KOPT-K1 (cell line): ENCODE results near the gene KDF1.

Experiments
- H3K27ac ChIP-seq: fragments of 200-600 bp; sonication (generic); 2 replicates; pipeline ENCODE4 v1.5.1; 2016; ENCODE audit warnings: antibody characterized with exemption, mild to moderate bottlenecking, low read depth, low read length; ENCODE audit not compliant: poor library complexity, severe bottlenecking
- H3K36me3 ChIP-seq: fragments of 200-600 bp; sonication (generic); 2 replicates; pipeline ENCODE4 v1.5.1; 2017; ENCODE audit warnings: antibody characterized with exemption, mild to moderate bottlenecking, low read length, moderate library complexity; ENCODE audit not compliant: insufficient read depth
- H3K9me3 ChIP-seq: fragments of 200-600 bp; sonication (generic); 2 replicates; pipeline ENCODE4 v1.5.1; 2017; ENCODE audit warnings: antibody characterized with exemption, low read length, mild to moderate bottlenecking; ENCODE audit not compliant: insufficient read depth, poor library complexity, severe bottlenecking

KDF1 gene

DNA sequence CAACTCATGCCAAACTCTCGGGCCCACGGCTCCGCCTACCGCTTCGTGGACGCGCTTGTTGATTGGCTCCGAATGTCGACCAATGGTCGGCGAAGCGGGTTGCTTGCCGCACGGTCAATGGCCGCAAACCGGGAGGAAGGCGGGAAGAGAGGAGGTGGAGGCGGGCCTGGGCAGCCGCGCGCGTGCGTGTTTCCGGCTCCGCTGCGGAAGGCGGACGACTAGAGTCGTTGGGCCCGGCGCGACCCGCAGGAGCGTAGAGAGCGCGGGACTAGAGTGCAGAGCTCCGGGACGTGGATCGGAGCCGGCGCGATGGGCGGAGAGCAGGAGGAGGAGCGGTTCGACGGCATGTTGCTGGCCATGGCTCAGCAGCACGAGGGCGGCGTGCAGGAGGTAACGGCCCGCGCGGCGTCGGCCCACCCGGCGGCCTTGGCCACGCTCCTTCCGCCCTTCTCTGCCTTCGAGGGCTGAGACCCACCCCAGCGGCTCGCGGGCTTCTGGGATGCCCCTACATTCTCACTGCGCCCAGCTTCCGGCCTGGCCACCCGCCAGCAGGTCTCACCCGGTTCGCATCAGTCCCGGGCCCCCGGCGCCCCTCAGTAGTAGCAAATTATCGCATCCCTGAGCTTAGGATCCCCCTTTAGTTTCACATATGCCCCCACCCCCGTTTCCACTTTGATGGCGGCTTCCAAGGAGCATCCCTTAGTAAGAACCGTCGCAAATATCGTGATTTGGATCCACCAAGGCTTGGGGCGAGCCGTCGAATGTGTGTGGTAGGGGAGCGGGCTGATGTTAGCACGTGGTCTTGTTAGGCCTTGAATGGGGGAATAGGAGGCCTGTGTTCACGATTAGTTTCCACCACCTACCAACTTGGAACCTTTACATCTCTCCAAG is 38.5 kb downstream of the KDF1 start, which contains the start of gene NUDC:
TSS of gene NUDC (plus strand) at position 204 of the 891 bp plus-strand sequence. CDS start at position 310, 106 bp downstream.
- no peaks in the 10 kb centered on the region for H3K9me3 ChIP-seq
- H3K36me3 ChIP-seq: peaks cover 31% of the 10 kb centered on the region

DNA sequence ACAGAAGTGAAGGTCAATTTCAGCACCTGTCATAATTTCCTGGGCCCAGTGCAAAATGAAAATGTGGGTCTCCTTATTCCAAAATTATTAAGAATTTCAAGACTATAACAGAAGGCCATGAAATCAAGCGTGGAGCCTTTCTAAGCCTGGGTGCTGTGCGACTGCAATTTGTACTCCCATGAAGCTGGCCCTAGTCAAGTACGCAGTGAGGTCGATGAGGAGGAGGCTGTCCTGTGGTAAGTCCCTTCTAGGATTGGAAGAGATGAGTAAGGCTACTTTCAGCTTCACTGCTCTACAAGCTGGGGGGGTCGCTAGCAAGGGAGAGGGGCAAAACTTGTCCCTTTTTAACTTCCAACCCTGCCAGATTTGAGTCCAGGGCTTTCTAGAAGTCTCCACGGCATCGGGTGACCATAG is 39.1 kb downstream of the KDF1 start:
- no peaks in the 10 kb centered on the region for H3K9me3 ChIP-seq
- peak overlapping the region; percentile 82 for H3K27ac ChIP-seq
- H3K36me3 ChIP-seq: peaks cover 24% of the 10 kb centered on the region

More for the DNA sequence above, 38.5 kb downstream of the KDF1 start, which contains the start of gene NUDC:
- H3K27ac ChIP-seq: peak within 1 kb of the TSS; percentile 82

DNA sequence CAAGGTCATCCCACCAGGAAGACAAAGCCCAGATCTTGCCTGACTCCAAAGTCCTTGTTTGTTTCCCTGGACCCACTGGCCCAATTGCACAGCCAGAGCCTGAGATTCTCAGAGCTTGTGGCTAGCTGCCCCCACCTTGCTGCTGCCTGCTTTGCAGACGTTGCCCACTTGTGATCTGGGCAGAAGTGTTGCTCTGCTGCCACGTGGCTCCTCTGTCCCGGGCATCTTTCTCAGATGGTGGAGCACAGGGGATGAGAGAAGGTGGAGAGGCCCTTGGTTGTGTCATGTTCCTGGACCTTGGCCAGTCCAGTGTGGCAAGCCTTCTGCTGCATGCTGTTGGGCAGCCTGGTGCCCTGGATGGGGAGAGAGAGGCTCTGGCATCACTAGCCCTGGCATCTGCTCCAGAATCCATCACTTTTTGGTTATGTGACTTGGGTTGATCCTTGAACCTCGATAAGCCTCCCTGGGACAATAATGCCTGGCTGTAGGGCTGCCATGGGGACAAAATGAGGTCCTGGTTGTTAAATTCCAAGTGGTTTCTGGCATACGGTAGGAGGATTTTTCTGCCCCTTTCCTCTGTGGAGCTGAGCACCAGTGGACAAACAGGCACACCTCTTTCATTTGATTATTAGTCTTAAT is 44.9 kb downstream of the KDF1 start:
- no peaks in the 10 kb centered on the region for H3K36me3 ChIP-seq
- no peaks in the 10 kb centered on the region for H3K9me3 ChIP-seq
- no peak overlapping the region for H3K27ac ChIP-seq

DNA sequence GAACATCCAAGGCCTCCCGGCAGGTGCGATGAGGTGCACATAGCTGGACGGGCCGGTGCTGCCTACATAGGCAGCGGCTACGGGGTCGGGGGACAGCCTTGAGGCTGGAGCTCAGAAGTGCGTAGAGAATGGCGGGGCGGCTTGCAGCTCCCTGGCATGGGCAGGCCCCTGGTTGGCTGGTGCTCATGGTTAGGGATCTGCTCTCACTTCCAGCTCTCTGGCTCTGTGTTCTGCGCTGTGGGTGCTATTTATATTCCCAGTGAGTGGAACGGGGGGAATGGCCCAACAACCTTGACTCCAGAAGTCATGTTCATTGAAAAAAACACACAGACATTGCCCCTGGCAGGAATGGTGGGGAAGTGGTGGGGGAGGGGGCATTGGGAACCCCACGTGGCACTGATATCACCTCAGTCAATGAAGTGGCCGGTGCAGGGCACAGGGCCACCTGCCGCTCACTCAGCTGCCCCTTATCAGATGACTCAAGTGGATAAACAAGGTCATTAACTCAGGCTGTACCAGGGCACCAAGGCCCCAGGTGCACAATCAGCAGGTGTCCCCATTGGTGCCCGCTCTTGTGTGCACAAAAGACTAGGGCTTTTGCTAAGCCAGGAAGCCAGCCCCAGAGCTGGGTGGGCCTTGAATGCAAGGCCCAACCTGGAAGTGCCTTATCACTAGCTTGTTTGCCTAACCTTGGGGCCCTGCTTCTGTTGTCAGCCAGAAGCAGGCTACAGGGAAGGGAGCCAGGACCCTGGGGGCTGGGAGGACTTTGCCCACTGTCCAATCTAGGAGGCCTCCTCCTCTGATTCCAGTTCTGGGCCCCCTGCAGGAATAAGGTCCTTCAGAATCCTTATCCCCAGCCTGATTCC is 46.3 kb downstream of the KDF1 start, which contains the start of gene NR0B2:
TSS of gene NR0B2 (minus strand) at position 222 of the 866 bp plus-strand sequence. CDS start at position 187, 35 bp downstream.
- H3K36me3 ChIP-seq: no peaks in the 10 kb centered on the region
- H3K27ac ChIP-seq: no peak within 1 kb of the TSS
- H3K9me3 ChIP-seq: no peaks in the 10 kb centered on the region

DNA sequence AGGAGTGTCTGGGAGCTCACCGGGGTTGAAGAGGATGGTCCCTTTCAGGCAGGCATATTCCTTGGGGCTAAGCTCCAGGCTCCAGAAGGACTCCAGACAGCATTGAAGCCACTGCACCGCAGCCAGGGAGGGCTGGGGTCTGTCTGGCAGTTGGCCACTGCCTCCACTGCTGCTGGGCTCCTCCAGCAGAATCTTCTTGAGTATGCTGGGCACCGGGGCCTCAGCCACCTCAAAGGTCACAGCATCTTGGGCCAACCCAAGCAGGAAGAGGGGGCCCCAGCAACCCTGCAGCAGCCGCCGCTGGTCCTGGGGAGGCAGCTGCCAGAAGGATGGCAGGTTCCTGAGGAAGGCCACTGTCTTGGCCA is 46.9 kb downstream of the KDF1 start:
- Histone ChIP-seq H3K9me3 (no peaks in the 10 kb centered on the region), H3K36me3 (no peaks in the 10 kb centered on the region), H3K27ac (no peak overlapping the region)

DNA sequence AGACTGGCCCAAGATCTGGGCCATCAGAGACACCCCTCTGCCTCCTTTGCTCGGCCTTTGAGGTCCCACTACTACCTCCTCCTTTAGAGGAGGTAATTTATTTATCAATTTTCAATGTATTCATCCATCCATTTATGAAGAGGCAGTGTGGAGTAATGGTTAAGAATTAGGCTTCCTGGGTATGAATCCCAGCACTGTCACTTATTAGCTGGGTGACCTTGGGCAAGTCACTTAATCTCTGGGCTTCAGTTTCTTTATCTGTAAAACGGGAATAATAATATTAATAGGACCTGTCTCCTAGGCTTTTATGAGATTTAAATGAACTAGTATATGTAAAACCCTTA is 48.1 kb downstream of the KDF1 start:
- no peaks in the 10 kb centered on the region for H3K36me3 ChIP-seq
- H3K27ac ChIP-seq: no peak overlapping the region
- H3K9me3 ChIP-seq: no peaks in the 10 kb centered on the region

DNA sequence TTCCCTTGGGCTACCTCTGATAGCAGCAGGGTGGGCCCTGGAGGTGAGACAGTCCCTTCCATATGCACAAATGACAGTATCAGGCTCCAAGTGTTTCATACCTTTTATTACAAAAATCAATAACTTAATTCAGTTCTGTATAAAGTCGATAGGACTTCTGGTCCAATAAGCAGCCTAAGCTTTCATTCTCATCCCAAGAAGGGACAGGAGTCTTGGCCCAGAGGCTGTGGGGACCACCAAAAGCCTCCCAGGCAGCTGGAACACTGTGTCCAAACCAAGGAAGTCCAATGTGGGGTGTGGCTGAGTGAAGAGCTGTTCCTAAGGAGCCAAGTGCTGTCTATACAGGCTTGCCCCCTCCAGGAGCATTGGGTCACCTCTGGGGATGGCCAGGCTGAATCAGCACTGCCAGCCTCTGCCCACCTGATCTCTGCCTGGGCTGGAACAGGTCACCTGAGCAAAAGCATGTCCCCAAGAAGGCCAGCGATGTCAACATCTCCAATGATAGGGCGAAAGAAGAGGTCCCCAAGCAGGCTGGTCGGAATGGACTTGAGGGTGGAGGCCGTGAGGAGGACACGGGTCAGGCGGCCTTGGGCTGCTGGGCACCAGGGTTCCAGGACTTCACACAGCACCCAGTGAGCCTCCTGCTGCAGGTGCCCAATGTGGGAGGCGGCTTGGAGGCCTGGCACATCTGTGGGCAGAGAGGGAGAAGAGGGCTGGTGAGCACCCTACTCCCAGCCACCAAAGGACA is 48.7 kb downstream of the KDF1 start:
- Histone ChIP-seq H3K9me3 (no peaks in the 10 kb centered on the region), H3K27ac (no peak overlapping the region), H3K36me3 (no peaks in the 10 kb centered on the region)

DNA sequence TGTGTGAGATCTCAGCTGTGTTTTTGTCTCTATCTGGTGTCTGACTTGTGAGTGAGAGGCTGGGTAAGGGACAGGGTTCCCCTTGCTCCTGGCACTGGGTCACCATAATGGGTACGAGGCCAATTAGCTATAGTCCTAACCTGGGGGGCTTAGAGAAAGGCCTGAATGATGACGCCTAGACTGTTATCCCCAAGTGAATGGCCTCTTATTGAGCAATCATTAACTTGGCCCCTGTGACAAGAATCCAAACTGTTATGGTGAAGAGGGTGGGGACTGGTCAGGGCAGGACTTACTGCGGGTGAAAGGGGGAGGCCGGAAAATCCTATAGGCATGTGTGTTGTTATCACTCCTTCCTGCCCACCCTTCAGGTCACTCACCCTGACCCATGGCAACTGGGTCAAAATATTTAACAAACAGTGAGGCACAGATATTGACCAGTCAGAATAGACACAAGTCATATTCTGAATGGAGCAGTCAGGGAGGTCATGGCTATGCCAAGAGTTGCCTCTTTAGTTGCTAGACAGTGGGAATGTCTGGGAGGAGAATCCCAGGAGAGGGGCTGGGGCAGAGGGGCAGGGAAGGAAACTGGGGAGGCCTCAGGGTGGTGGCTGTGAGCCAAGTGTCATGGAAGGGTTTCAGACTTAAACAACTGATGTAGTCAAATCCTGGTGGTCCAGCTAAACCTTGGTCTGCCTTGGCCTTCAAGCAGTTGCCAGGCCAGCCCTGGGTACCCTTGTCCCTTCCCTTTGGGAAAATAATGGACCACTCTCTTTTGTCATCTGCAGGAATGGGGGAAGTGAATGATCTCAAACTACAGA is 49.7 kb downstream of the KDF1 start:
- Histone ChIP-seq H3K27ac (no peak overlapping the region), H3K9me3 (no peaks in the 10 kb centered on the region), H3K36me3 (no peaks in the 10 kb centered on the region)

DNA sequence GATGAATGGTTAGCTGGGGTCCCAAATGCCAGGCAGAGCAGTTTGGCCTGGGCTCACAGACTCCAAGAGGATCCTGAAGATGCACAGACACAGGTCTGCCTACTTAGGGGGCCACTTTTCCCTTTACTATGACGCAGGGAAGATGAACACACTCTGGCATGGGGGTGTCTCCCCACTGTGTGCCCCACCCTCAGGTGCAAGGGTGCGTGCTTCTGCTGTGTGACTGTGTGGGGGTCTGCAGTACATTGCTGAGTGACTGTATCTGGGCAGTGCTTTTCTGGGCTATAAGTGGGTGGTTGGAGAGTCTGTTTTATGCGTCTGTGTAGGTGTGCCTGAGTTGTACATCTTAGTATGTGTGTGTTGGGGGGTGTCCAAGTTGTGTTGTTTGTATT is 50.3 kb downstream of the KDF1 start:
- no peaks in the 10 kb centered on the region for H3K36me3 ChIP-seq
- no peaks in the 10 kb centered on the region for H3K9me3 ChIP-seq
- no peak overlapping the region for H3K27ac ChIP-seq

DNA sequence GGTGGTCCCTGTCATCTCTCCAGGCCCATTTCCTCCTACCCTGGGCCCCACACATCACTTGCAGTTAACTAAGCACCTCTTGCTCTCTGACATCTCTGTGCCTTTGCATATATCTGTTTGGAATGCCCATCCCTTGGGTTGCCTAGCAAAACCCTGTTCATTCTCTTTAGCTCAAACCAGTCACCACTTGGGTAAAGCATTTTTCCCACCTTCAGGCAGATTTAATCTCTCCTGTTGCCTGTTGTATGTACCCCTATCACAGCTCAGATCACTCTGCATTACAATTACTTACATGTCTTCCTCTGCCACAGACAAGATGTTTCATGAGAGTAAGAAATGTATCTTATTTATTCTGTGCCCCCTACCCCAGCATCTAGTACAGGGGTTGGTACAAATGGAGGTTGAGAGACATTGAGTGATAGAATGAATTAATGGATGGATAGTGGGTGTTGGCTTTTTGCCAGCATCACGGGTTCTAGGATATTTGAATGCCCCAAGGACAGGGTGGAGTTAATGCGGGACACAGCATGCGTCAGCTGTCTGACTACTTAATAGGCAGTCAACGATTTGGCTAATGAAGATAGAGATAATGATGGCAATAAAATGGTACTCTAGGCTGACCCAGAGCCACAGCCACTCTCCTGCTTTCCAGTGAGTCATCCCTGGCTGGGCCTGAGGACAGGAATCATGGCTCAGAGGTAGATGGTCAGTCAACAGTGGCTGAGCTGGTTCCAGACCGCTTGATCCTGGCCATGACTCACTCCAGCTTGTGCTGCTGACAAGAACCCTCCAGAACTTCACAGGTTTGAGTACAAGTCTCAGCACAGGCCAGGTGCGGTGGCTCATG is 53.0 kb downstream of the KDF1 start:
- Histone ChIP-seq H3K9me3 (no peaks in the 10 kb centered on the region), H3K36me3 (no peaks in the 10 kb centered on the region), H3K27ac (no peak overlapping the region)

DNA sequence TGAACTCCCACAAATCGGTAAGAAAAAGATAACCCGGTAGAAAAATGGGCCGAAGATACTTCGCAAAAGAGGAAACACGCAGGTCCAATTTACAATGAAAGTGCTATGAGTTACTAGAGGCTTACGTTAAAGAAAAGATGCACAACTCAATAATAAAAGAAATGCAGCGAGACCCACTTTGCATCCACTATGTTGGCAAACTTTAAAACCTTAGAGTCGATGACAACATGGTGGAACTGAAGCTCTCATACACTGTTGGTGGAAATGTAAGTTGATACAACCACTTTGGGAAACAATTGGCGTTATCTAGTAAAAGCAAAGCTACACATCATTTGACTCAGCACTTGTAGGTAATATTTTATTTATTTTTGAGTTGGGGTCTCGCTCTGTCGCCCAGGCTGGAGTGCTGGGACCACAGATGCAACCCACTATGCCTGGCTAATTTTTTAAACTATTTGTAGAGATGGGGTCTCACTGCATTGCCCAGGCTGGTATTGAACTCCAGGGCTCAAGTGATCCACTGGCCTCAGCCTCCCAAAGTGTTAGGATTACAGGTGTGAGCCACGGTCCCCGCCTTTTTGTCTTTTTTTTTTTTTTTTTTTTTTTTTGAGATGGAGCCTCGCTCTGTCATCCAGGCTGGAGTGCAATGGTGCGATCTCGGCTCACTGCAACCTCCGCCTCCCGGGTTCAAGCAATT is 59.3 kb downstream of the KDF1 start:
- Histone ChIP-seq H3K27ac (peak overlapping the region; percentile 70), H3K9me3 (no peaks in the 10 kb centered on the region), H3K36me3 (peaks cover 19% of the 10 kb centered on the region; the same call in 1 of the 2 replicates)

DNA sequence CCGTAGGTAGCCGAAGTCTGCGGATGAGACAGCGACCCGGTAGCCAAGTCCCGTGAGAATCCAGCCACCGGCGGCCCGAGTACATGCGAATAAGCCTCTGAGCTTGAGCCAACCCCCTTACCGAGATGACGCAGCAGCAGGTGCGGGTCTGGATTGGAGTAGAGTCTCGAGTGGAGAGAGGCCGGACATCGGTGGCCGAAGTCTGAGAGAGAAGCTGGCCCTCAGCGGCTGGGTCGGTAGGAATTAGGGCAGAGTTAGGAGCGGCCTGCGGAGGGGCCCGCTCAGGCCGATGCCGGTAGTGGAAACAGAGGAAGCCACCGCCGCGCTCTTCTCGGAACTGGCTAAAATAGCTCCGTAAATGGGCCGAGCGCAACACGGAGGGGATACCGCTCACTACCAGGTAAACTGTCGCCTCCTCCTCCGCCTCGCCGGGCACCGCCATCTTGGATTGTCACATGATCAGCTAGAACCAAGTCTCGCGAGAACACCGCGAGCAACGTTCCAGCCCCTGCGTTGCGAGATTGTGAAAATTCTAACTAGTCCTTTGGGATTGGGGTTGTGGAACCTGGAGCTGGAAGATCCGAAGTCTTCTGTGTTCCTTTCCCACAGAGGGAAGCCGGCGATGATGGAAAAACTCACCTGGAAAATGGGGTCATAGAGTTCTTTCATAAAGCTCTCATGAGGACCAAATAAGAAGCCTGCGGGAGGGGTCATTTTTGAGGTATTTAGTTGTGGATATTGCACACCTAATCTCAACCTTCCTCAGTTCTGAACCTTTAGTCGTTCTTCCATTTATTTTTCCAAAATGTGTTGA is 60.1 kb downstream of the KDF1 start, which contains the start of gene GPATCH3:
TSS of gene GPATCH3 (minus strand) at position 467 of the 814 bp plus-strand sequence. CDS start at position 442, 25 bp downstream.
- H3K36me3 ChIP-seq: peaks cover 25% of the 10 kb centered on the region; the same call in 1 of the 2 replicates
- H3K27ac ChIP-seq: peak within 1 kb of the TSS; percentile 70
- H3K9me3 ChIP-seq: no peaks in the 10 kb centered on the region
